Fibroblast of the conjunctiva (primary cell): ENCODE results near the gene C6orf89.

Source experiments
- DNase-seq: peaks from one replicate; pipeline ENCODE4 v3.0.0-alpha.2; 2010; ENCODE audit warnings: low read depth

C6orf89 gene

GRCh38 chr6:36969988-36970891, 84.5 kb downstream of the C6orf89 start:
- DNase-seq = no peak

- DNase-seq = no peak
These were observed 85.4 kb downstream of the C6orf89 start for GRCh38 chr6:36970892-36971842.

- DNase-seq = no peak
These were observed 86.3 kb downstream of the C6orf89 start for GRCh38 chr6:36971921-36972673.

- no peak for DNase-seq
These were observed 87.4 kb downstream of the C6orf89 start for GRCh38 chr6:36973190-36973589.

- no peak for DNase-seq
These were observed 87.9 kb downstream of the C6orf89 start for GRCh38 chr6:36973647-36974046.

GRCh38 chr6:36975231-36976006, 89.7 kb downstream of the C6orf89 start:
- no peak for DNase-seq

- DNase-seq = no peak
These were observed 90.2 kb downstream of the C6orf89 start for GRCh38 chr6:36976007-36976264.

- no peak for DNase-seq
These were observed 90.8 kb downstream of the C6orf89 start for GRCh38 chr6:36976509-36976908.

GRCh38 chr6:36976931-36977330, 91.2 kb downstream of the C6orf89 start:
- DNase-seq = no peak

- DNase-seq = no peak
These were observed 91.8 kb downstream of the C6orf89 start for GRCh38 chr6:36977470-36977941.
